ENCODE data around the gene MLLT3. TPM values are rescaled to one million over a fixed set of nuclear protein-coding genes. Genes with fewer than 3 reads are reported as not detected.

Gene MLLT3
- total RNA-seq, 4 donors from 2014 or later: 9.4 to 38.2 (median 30.2) TPM

DNA sequence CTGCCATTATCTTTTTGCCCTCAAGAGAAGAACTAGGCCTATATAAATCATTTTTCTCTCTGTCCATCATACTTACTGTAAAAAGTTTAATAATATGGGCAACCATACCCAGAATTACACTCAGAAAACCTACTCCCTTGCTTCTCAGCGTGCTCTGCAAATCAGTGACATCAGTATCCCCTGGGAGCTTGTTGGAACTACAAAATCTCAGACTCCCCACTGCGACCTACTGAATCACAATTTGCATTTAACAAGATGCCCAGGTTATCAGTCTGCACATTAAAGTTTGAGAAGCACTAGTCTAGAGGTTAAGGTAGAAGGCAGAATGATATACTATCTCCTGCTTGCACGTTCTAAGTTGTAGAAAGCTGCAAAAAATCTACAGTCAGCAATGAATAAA is 127.2 kb downstream of the MLLT3 start:
- in situ Hi-C loops (cut with MboI; ENCODE audit: low pct_ligation_motif_present in 1 of 4, low pct_unique_long_range_greater_than_20kb in 1 of 4, low sequenced_read_pairs in 3 of 4): no loop called here
- no peak overlapping the region for H3K27ac ChIP-seq
- H3K27me3 ChIP-seq: no peaks in the 10 kb centered on the region
- intact Hi-C loops (cut with DNase I; ENCODE audit: low total_unique reads): no loop called here
- DNase-seq: no peak
- H3K36me3 ChIP-seq: no peaks in the 10 kb centered on the region
- peaks cover 0 to 14% (median 0%) of the 10 kb centered on the region in 4 donors for H3K4me1 ChIP-seq
- H3K4me3 ChIP-seq: no peak overlapping the region
- TF ChIP-seq, protein P1, sequence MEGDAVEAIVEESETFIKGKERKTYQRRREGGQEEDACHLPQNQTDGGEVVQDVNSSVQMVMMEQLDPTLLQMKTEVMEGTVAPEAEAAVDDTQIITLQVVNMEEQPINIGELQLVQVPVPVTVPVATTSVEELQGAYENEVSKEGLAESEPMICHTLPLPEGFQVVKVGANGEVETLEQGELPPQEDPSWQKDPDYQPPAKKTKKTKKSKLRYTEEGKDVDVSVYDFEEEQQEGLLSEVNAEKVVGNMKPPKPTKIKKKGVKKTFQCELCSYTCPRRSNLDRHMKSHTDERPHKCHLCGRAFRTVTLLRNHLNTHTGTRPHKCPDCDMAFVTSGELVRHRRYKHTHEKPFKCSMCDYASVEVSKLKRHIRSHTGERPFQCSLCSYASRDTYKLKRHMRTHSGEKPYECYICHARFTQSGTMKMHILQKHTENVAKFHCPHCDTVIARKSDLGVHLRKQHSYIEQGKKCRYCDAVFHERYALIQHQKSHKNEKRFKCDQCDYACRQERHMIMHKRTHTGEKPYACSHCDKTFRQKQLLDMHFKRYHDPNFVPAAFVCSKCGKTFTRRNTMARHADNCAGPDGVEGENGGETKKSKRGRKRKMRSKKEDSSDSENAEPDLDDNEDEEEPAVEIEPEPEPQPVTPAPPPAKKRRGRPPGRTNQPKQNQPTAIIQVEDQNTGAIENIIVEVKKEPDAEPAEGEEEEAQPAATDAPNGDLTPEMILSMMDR (IDR thresholded peaks at IDR 0.05): no peak
- TF ChIP-seq POLR2AphosphoS5 (IDR thresholded peaks at IDR 0.05) (no peak), EP300 (IDR thresholded peaks at IDR 0.05; ENCODE audit: low read depth) (no peak), POLR2A (IDR thresholded peaks at IDR 0.05) (no peak)
- WGBS, 2 donors (ENCODE audit: low coverage in 1 of 2): 67% methylated on average over 3 of the region's 3 CpGs
- no peaks in the 10 kb centered on the region for H3K9me3 ChIP-seq

DNA sequence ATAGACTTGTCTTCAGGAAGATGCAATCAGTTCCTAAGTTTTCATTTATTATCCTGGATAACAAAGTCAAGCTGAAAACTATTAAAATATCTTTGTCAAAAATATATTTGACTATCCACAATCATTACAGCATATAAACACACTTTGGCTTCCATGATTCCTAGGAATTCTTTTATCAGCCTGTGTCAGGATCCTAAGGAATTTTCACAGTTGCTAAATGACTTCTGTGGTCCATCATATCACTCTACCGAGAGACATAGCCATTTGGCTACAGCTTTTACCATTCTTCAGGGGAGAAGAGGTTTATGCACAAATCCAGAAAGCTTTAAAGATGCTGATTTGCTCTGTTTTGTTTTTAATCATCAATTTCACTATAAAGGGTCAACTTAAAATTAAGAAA is 128.3 kb downstream of the MLLT3 start:
- no peaks in the 10 kb centered on the region for H3K9me3 ChIP-seq
- intact Hi-C loops (cut with DNase I; ENCODE audit: low total_unique reads) (no loop called here), in situ Hi-C loops (cut with MboI; ENCODE audit: low pct_ligation_motif_present in 1 of 4, low pct_unique_long_range_greater_than_20kb in 1 of 4, low sequenced_read_pairs in 3 of 4) (no loop called here)
- H3K36me3 ChIP-seq: no peaks in the 10 kb centered on the region
- no peak overlapping the region for H3K27ac ChIP-seq
- no peak overlapping the region for H3K4me3 ChIP-seq
- 77 to 82% methylated on average over 1 of the region's 1 CpG for WGBS, 2 donors (ENCODE audit: low coverage in 1 of 2)
- no peak for DNase-seq
- H3K4me1 ChIP-seq: peaks cover 0 to 14% (median 0%) of the 10 kb centered on the region in 4 donors
- no peak for TF ChIP-seq EP300 (IDR thresholded peaks at IDR 0.05; ENCODE audit: low read depth)
- H3K27me3 ChIP-seq: no peaks in the 10 kb centered on the region

DNA sequence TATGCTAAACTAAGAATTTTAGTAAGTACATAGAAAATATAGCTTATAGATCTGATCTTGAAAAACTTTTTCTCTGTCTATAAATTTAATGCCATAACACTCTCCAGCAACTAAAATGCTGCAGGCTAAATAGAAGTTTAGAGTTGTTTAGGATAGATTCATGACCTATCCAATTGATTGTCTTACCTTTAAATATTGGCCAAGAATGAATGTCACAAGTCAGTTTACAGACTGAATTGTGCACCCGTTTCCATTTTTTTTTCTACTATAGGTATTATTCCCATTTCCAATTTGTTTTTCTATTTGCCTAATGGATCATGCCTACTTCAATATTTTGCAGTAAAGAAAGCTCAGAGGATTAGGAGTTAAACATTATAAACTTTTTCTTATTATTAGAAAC is 129.5 kb downstream of the MLLT3 start:
- Histone ChIP-seq H3K4me3 (no peak overlapping the region), H3K4me1 (peaks cover 0 to 14% (median 0%) of the 10 kb centered on the region in 4 donors), H3K27me3 (no peaks in the 10 kb centered on the region), H3K36me3 (no peaks in the 10 kb centered on the region), H3K27ac (no peak overlapping the region), H3K9me3 (no peaks in the 10 kb centered on the region)
- WGBS, 2 donors (ENCODE audit: low coverage in 1 of 2): 93 to 100% methylated on average over 1 of the region's 1 CpG
- intact Hi-C loops (cut with DNase I; ENCODE audit: low total_unique reads): no loop called here
- TF ChIP-seq POLR2A (IDR thresholded peaks at IDR 0.05): no peak
- TF ChIP-seq POLR2AphosphoS5 (IDR thresholded peaks at IDR 0.05): no peak
- in situ Hi-C loops (cut with MboI; ENCODE audit: low pct_ligation_motif_present in 1 of 4, low pct_unique_long_range_greater_than_20kb in 1 of 4, low sequenced_read_pairs in 3 of 4): no loop called here
- no peak for DNase-seq

DNA sequence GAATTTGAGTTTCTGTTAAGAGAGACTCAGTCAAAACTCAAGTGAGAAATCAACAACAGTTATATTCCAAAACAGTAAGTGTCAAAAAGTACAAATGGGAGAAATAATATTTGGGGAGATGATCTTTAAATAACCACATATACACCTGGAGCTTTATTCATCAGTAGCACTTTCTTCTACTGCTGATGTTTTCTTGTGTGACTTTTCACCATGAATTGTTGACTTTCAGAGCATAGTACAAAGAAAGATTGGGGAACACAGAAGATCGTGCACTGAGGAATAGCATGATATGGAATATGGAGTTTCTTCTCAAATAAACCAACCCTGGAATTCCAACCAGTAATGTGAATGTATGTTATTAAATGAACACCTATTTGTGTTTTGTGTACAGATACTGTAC is 130.7 kb downstream of the MLLT3 start:
- peaks cover 0 to 19% (median under 1%) of the 10 kb centered on the region in 4 donors for H3K4me1 ChIP-seq
- TF ChIP-seq POLR2AphosphoS5 (IDR thresholded peaks at IDR 0.05): no peak
- TF ChIP-seq, protein P1 (IDR thresholded peaks at IDR 0.05): no peak
- no peak for TF ChIP-seq POLR2A (IDR thresholded peaks at IDR 0.05)
- TF ChIP-seq EP300 (IDR thresholded peaks at IDR 0.05; ENCODE audit: low read depth): no peak
- no peaks in the 10 kb centered on the region for H3K36me3 ChIP-seq
- H3K27me3 ChIP-seq: no peaks in the 10 kb centered on the region
- in situ Hi-C loops (cut with MboI; ENCODE audit: low pct_ligation_motif_present in 1 of 4, low pct_unique_long_range_greater_than_20kb in 1 of 4, low sequenced_read_pairs in 3 of 4) (no loop called here), intact Hi-C loops (cut with DNase I; ENCODE audit: low total_unique reads) (no loop called here)
- no peaks in the 10 kb centered on the region for H3K9me3 ChIP-seq
- 98 to 100% methylated on average over 1 of the region's 1 CpG for WGBS, 2 donors (ENCODE audit: low coverage in 1 of 2)
- H3K27ac ChIP-seq: no peak overlapping the region
- no peak overlapping the region for H3K4me3 ChIP-seq
- DNase-seq: no peak

DNA sequence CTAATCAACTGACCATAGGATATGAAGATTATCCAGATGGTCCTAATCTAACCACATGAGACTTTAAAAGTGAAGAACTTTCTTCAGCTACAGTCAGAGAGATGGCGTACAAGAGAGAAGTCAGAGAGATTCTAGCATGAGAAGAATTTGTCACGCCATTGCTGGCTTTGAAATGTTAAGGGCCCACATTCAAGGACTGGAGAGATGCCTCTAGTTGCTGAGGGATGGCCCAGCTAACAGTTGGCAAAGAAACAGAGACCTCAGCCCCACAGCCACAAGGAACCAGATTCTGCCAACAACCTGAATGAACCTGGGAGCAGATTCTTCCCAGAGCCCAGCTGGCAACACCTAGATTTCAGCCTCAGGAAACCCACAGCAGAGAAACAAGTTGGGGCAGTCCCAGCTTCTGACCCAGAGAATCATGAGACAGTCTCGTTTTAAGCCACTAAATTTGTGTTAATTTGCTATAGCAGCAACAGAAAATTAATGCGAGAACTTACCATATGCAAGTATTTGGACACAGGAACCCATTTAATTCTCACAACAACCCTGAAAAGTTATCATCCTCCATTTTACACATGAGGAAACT is 132.0 kb downstream of the MLLT3 start:
- Histone ChIP-seq H3K27me3 (no peaks in the 10 kb centered on the region), H3K36me3 (no peaks in the 10 kb centered on the region), H3K9me3 (no peaks in the 10 kb centered on the region), H3K27ac (no peak overlapping the region), H3K4me1 (peaks cover 0 to 25% (median 4%) of the 10 kb centered on the region in 4 donors), H3K4me3 (no peak overlapping the region)
- in situ Hi-C loops (cut with MboI; ENCODE audit: low pct_ligation_motif_present in 1 of 4, low pct_unique_long_range_greater_than_20kb in 1 of 4, low sequenced_read_pairs in 3 of 4) (no loop called here), intact Hi-C loops (cut with DNase I; ENCODE audit: low total_unique reads) (no loop called here)
- WGBS, 2 donors (ENCODE audit: low coverage in 1 of 2): 74 to 86% methylated on average over 3 to 4 of the region's 4 CpGs
- DNase-seq: no peak
- TF ChIP-seq POLR2AphosphoS5 (IDR thresholded peaks at IDR 0.05) (no peak), POLR2A (IDR thresholded peaks at IDR 0.05) (no peak), EP300 (IDR thresholded peaks at IDR 0.05; ENCODE audit: low read depth) (no peak)
- TF ChIP-seq, protein P1 (IDR thresholded peaks at IDR 0.05): no peak
